Small intestine (tissue), 7 donors: ENCODE measurements around the gene SP110. TPM values are rescaled to one million over a fixed set of nuclear protein-coding genes. Genes with fewer than 3 reads are reported as not detected.

ENCODE experiments used
- DNase-seq, 2 donors: peaks; one replicate each; pipeline versions ENCODE4 v3.0.0 to v3.0.0-alpha.2; 2013
- FAIRE-seq: peaks from 2 replicates; lab custom pipeline; 2012; peaks lifted over from hg19 to GRCh38; lab: Jason Lieb, UNC
- H3K27ac ChIP-seq, 3 donors: one replicate each; pipeline ENCODE4 v1.5.1; 2013; ENCODE audit warnings: low read length in 2 of 3, mild to moderate bottlenecking in 2 of 3, control low read depth in 1 of 3, inconsistent platforms in 1 of 3, low read depth in 1 of 3, moderate library complexity in 1 of 3
- H3K27me3 ChIP-seq, 3 donors: one replicate each; pipeline ENCODE4 v1.6.1; 2013; ENCODE audit warnings: low read length in 3 of 3, inconsistent platforms in 1 of 3; ENCODE audit not compliant: control insufficient read depth in 3 of 3, insufficient read depth in 3 of 3
- H3K36me3 ChIP-seq, 3 donors: one replicate each; pipeline ENCODE4 v1.6.1; 2013; ENCODE audit warnings: low read length in 3 of 3, inconsistent platforms in 1 of 3, low read depth in 1 of 3, mild to moderate bottlenecking in 1 of 3, moderate library complexity in 1 of 3; ENCODE audit not compliant: control insufficient read depth in 3 of 3, insufficient read depth in 2 of 3
- H3K4me1 ChIP-seq, 3 donors: one replicate each; pipeline ENCODE4 v1.6.1; 2013; ENCODE audit warnings: low read length in 2 of 3, inconsistent platforms in 1 of 3, low read depth in 1 of 3, mild to moderate bottlenecking in 1 of 3, moderate library complexity in 1 of 3; ENCODE audit not compliant: control insufficient read depth in 3 of 3, insufficient read depth in 2 of 3
- H3K4me3 ChIP-seq, 3 donors: one replicate each; pipeline ENCODE4 v1.5.1; 2013; ENCODE audit warnings: low read length in 3 of 3, control low read depth in 1 of 3, inconsistent platforms in 1 of 3, low read depth in 1 of 3, mild to moderate bottlenecking in 1 of 3, moderate library complexity in 1 of 3
- H3K9me3 ChIP-seq, 2 donors: one replicate each; pipeline ENCODE4 v1.6.1; 2013; ENCODE audit warnings: low read depth in 1 of 2, low read length in 1 of 2; ENCODE audit not compliant: control insufficient read depth in 2 of 2, insufficient read depth in 1 of 2
- WGBS, 3 donors: extraction: QIAGEN DNeasy Blood & Tissue Kit; methylation state at CpG; one replicate each; pipeline ENCODE4 v1.1.7; 2013; 5-methylcytosine and 5-hydroxymethylcytosine counted together
- polyA plus RNA-seq, 4 donors: library from polyadenylated mRNA; stranded (reverse) in 3 of 4; unstranded in 1 of 4; fragments of 200-250 nt in 3 of 4; fragments of 120-200 nt in 1 of 4; gene quantifications; one replicate each; pipeline versions ENCODE4 v1.2.1 to v1.2.3, GENCODE V29; 2013
- donor health status: healthy with polysubstance abuse.
- donor health status: control.
- donor health status: control.
- donor health status: Bipolar disorder and iron deficiency.
- donor health status: healthy.

SP110 gene
- polyA plus RNA-seq, 4 donors, result 11.2 to 13.7 (median 11.7) TPM

- no peak for FAIRE-seq
- DNase-seq, result no peak
- Histone ChIP-seq H3K36me3 (peaks cover 2 to 6% (median 4%) of the 10 kb centered on the region in 3 donors), H3K4me3 (peak overlapping the region in 2 of 3 donors; percentile 54 to 66), H3K27ac (peak overlapping the region; percentile 81 to 92 (median 89)), H3K27me3 (no peaks in the 10 kb centered on the region), H3K4me1 (peaks cover 0 to 18% (median 2%) of the 10 kb centered on the region in 3 donors), H3K9me3 (no peaks in the 10 kb centered on the region)
- 100% methylated on average over 1 of the region's 1 CpG for WGBS, 3 donors
Measured at GRCh38 chr2:230220347-230220969, 674 bp upstream of the SP110 start.

- H3K27ac ChIP-seq, result no peak overlapping the region
Measured at GRCh38 chr2:230218421-230218820, 1.4 kb downstream of the SP110 start.

DNA sequence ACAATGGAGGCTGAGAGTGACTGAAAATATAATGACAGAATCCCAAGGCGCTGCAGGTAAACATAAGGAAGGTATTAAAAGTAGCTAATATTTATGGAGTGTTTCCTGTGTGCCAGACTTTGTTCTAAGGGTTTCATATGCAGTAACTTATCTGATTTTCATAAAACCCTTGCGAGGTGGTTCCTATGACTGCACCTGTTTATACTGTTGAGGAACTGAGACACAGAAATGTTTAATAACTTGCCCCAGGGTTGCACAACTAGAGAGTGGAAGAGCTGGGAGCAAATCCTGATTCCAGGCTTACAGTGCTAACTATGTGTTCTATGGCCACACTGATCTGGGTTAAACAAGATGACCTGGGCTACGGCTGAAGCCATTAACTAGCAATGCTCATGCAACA, 2.4 kb downstream of the SP110 start:
- DNase-seq, result peak; percentile 9 to 34
- H3K27ac ChIP-seq, result peak overlapping the region in 1 of 3 donors; percentile 53
- no peak overlapping the region for H3K4me3 ChIP-seq
- H3K36me3 ChIP-seq, result peaks cover 8 to 18% (median 12%) of the 10 kb centered on the region in 3 donors
- no peaks in the 10 kb centered on the region for H3K9me3 ChIP-seq
- H3K4me1 ChIP-seq, result peaks cover 0 to 18% (median 2%) of the 10 kb centered on the region in 3 donors
- 40 to 58% (median 46%) methylated on average over 3 of the region's 3 CpGs for WGBS, 3 donors
- H3K27me3 ChIP-seq, result no peaks in the 10 kb centered on the region
- no peak for FAIRE-seq

More at GRCh38 chr2:230218421-230218820, 1.4 kb downstream of the SP110 start:
- peaks cover 4 to 11% (median 10%) of the 10 kb centered on the region in 3 donors for H3K36me3 ChIP-seq
- H3K9me3 ChIP-seq, result no peaks in the 10 kb centered on the region
- FAIRE-seq (no peak), DNase-seq (peak; percentile 6 to 14)
- H3K4me1 ChIP-seq, result peaks cover 0 to 18% (median 2%) of the 10 kb centered on the region in 3 donors
- H3K4me3 ChIP-seq, result no peak overlapping the region
- 32 to 52% (median 46%) methylated on average over 2 of the region's 2 CpGs for WGBS, 3 donors
- H3K27me3 ChIP-seq, result no peaks in the 10 kb centered on the region

DNA sequence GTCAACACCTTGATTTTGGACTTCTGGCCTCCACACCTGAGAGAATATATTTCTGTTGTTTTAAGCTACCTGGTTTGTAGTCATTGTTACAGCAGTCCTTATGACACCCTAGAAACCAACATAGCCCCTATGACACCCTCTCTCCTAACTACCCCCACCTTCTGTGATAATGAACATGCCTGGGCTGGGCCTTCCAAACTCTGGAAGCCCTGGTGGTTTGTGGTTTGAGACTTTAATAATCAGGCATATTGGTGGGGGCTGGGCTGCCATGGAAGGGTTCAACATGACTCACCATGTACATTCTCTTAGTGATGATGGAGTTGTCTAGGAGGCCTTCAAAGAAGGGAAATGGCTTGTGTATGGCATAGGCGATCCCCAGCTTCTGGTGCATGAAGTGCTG, 3.3 kb downstream of the SP110 start:
- WGBS, 3 donors, result 77 to 85% (median 80%) methylated on average over 1 of the region's 1 CpG
- peaks cover 0 to 18% (median 2%) of the 10 kb centered on the region in 3 donors for H3K4me1 ChIP-seq
- H3K9me3 ChIP-seq, result no peaks in the 10 kb centered on the region
- peaks cover 13 to 24% (median 20%) of the 10 kb centered on the region in 3 donors for H3K36me3 ChIP-seq
- H3K27me3 ChIP-seq, result no peaks in the 10 kb centered on the region
- no peak for FAIRE-seq
- no peak overlapping the region for H3K27ac ChIP-seq
- H3K4me3 ChIP-seq, result no peak overlapping the region
- no peak for DNase-seq

DNA sequence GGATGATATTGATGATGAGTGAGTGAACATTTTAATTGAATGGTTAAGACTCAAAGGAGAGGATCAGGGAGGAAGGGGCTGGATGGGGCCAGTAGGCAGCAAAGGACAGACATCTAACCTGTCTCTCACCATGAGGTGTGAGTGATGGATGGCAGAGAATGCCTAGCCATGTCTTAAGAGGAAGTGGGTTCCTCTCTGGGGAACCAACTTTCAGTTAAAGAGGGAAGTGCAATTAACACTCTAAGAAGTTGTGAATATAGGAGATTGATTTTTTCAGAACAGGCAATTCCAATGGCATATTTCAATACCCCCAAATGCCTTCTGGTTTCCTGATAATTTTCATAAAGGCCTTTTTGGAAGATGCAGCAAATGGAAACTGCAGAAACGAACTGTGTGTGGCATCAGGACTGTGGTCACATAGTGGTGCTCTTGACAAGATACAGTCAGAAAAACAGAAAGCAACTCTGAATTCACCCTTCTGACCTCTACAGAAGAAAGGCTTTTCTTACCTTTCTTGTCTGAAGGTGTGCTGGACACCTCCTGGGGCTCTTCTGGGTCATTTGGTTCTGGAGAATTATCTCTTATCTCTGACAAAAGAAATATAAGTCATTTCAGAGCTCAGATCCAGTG, 10.2 kb downstream of the SP110 start:
- no peaks in the 10 kb centered on the region for H3K27me3 ChIP-seq
- FAIRE-seq, result no peak

GRCh38 chr2:230208576-230208975, 11.2 kb downstream of the SP110 start:
- H3K36me3 ChIP-seq, result peaks cover 27 to 40% (median 29%) of the 10 kb centered on the region in 3 donors
- no peaks in the 10 kb centered on the region for H3K9me3 ChIP-seq
- H3K4me1 ChIP-seq, result no peaks in the 10 kb centered on the region
- no peak overlapping the region for H3K27ac ChIP-seq
- no peaks in the 10 kb centered on the region for H3K27me3 ChIP-seq
- no peak overlapping the region for H3K4me3 ChIP-seq
- DNase-seq, result no peak
- no peak for FAIRE-seq

More for the DNA sequence above, 10.2 kb downstream of the SP110 start:
- H3K9me3 ChIP-seq, result no peaks in the 10 kb centered on the region
- WGBS, 3 donors, result 80 to 86% (median 84%) methylated on average over 1 of the region's 1 CpG
- peaks cover 25 to 43% (median 32%) of the 10 kb centered on the region in 3 donors for H3K36me3 ChIP-seq
- H3K4me3 ChIP-seq, result no peak overlapping the region
- DNase-seq, result no peak
- no peak overlapping the region for H3K27ac ChIP-seq
- no peaks in the 10 kb centered on the region for H3K4me1 ChIP-seq

- Histone ChIP-seq H3K27ac (no peak overlapping the region), H3K4me3 (no peak overlapping the region), H3K36me3 (peaks cover 14 to 28% (median 18%) of the 10 kb centered on the region in 3 donors), H3K9me3 (peaks cover 0 to 3% of the 10 kb centered on the region in 2 donors), H3K4me1 (no peaks in the 10 kb centered on the region), H3K27me3 (no peaks in the 10 kb centered on the region)
- 82 to 93% (median 87%) methylated on average over 2 of the region's 2 CpGs for WGBS, 3 donors
- DNase-seq (no peak), FAIRE-seq (no peak)
Measured at GRCh38 chr2:230205721-230206120, 14.1 kb downstream of the SP110 start.

DNA sequence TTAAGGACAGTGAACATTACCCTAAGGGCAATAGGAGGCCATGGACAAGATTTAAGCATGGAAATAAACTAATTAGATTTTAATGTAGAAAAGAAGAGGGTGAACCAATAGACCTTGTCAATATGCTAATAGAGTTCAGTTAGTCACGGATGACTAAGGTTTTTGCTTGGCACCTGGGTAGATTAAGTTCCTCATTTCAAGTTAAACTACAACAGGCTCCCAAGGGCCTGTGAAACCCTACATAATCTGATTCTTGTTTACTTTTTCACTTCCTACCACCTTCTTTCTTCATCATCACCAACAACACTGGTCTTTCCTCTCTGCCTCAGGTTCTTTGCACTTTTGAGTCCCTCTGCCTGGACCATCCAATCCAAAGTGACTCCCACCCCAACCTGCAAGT, 14.8 kb downstream of the SP110 start:
- Histone ChIP-seq H3K9me3 (peaks cover 0 to 3% of the 10 kb centered on the region in 2 donors), H3K27ac (no peak overlapping the region), H3K27me3 (no peaks in the 10 kb centered on the region), H3K4me1 (no peaks in the 10 kb centered on the region), H3K36me3 (peaks cover 15 to 24% (median 16%) of the 10 kb centered on the region in 3 donors), H3K4me3 (no peak overlapping the region)
- no peak for DNase-seq
- no peak for FAIRE-seq
- 92 to 96% (median 95%) methylated on average over 1 of the region's 1 CpG for WGBS, 3 donors
